GM12878 (cell line): ENCODE measurements around the gene CGN. TPM values are rescaled to one million over a fixed set of nuclear protein-coding genes. Genes with fewer than 3 reads are reported as not detected.

Source experiments
- ATAC-seq: fragments of 200-7000 bp; cut with Tn5 transposase; 3 replicates; pipeline ENCODE4 v1.9.1; 2020; ENCODE audit warnings: mild to moderate bottlenecking, moderate library complexity
- BruUV-seq: library from RNA; stranded (reverse); fragments of 400-500 nt; replicated peaks from 2 replicates; lab custom pipeline; 2021; lab: Mats Ljungman, UMichigan
- CTCF ChIA-PET: fragments of 300-600 bp; sonication (Branson Sonifier 250); formaldehyde crosslinking; extraction: SDS; loops from one replicate; lab custom pipeline; 2021; ENCODE audit warnings: inconsistent platforms; lab: Yijun Ruan, JAX
- POLR2A ChIA-PET: fragments of 350-600 bp; formaldehyde crosslinking; extraction: SDS; loops from one replicate; lab custom pipeline; 2021; ENCODE audit warnings: inconsistent platforms; lab: Charles Lee
- RAD21 ChIA-PET: fragments of 300-600 bp; sonication (Branson Sonifier 250); formaldehyde crosslinking; loops from one replicate; lab custom pipeline; 2023; ENCODE audit warnings: antibody characterized with exemption; ENCODE audit not compliant: unreplicated experiment; lab: Charles Lee
- SMC1A ChIA-PET: fragments of 300-600 bp; sonication (Branson Sonifier 250); formaldehyde crosslinking; loops from one replicate; lab custom pipeline; 2023; ENCODE audit not compliant: unreplicated experiment, uncharacterized antibody; lab: Charles Lee
- DNase-seq: peaks from one replicate; pipeline ENCODE4 v3.0.0-alpha.2; 2011; ENCODE audit warnings: low read depth, low spot score
- FAIRE-seq: peaks from 3 replicates; lab custom pipeline; 2011; peaks lifted over from hg19 to GRCh38; lab: Jason Lieb, UNC
- H2AFZ ChIP-seq: 2 replicates; pipeline ENCODE4 v1.6.0; 2011; ENCODE audit warnings: low read depth, low read length, control low read depth; ENCODE audit not compliant: control insufficient read depth
- H3K27ac ChIP-seq: 2 replicates; pipeline ENCODE4 v1.5.1; 2011; ENCODE audit warnings: control low read depth; ENCODE audit not compliant: control insufficient read depth, insufficient read depth
- H3K27me3 ChIP-seq, 2 experiments: replicated peaks in 1 of 2; 2 replicates each; pipeline versions ENCODE4 v1.6.0 to v1.6.1; 2011; ENCODE audit warnings: low read length in 1 of 2; ENCODE audit not compliant: control insufficient read depth in 2 of 2, insufficient read depth in 2 of 2
- H3K36me3 ChIP-seq, 2 experiments: 2 replicates each; pipeline ENCODE4 v1.5.1; 2011; ENCODE audit warnings: low read length in 1 of 2; ENCODE audit not compliant: control insufficient read depth in 2 of 2, insufficient read depth in 2 of 2
- H3K4me1 ChIP-seq: 2 replicates; pipeline ENCODE4 v1.6.1; 2011; ENCODE audit warnings: mild to moderate bottlenecking, low read length, moderate library complexity, mixed read lengths; ENCODE audit not compliant: control insufficient read depth, insufficient read depth
- H3K4me2 ChIP-seq: 2 replicates; pipeline ENCODE4 v1.6.0; 2011; ENCODE audit warnings: control low read depth; ENCODE audit not compliant: control insufficient read depth, insufficient read depth
- H3K4me3 ChIP-seq: fragments of 200-600 bp; sonication (generic); 2 replicates; pipeline ENCODE4 v1.5.1; 2016
- H3K79me2 ChIP-seq: 2 replicates; pipeline ENCODE4 v1.6.0; 2011; ENCODE audit warnings: low read length; ENCODE audit not compliant: control insufficient read depth, insufficient read depth
- H3K9ac ChIP-seq: 2 replicates; pipeline ENCODE4 v1.8.0; 2011; ENCODE audit warnings: low read length, control low read depth, mixed read lengths; ENCODE audit not compliant: control insufficient read depth, insufficient read depth
- H3K9me3 ChIP-seq: replicated peaks from 3 replicates; pipeline ENCODE4 v1.5.1; 2011; ENCODE audit warnings: mild to moderate bottlenecking, low read length; ENCODE audit not compliant: control insufficient read depth, insufficient read depth
- H4K20me1 ChIP-seq: 2 replicates; pipeline ENCODE4 v1.6.0; 2011; ENCODE audit not compliant: control insufficient read depth, insufficient read depth
- ATF7 ChIP-seq: fragments of 450-650 bp; IDR thresholded peaks from 2 replicates; pipeline ENCODE4 v1.6.1; 2016; ENCODE audit warnings: low read depth, mild to moderate bottlenecking
- CHD2 ChIP-seq: IDR thresholded peaks from 2 replicates; pipeline ENCODE4 v1.6.1; 2011; ENCODE audit warnings: low read depth, low read length, improper control_type of control experiment, borderline replicate concordance
- IRF3 ChIP-seq: fragments of 450-650 bp; IDR thresholded peaks from 2 replicates; pipeline ENCODE4 v1.6.1; 2014; ENCODE audit warnings: mild to moderate bottlenecking
- IRF4 ChIP-seq: IDR thresholded peaks from 2 replicates; pipeline ENCODE4 v1.6.1; 2011; ENCODE audit warnings: low read depth, low read length
- KLF5 ChIP-seq: fragments of 450-650 bp; IDR thresholded peaks from 2 replicates; pipeline ENCODE4 v1.6.1; 2014; ENCODE audit warnings: mild to moderate bottlenecking; ENCODE audit not compliant: partially characterized antibody
- NFYA ChIP-seq: IDR thresholded peaks from 2 replicates; pipeline ENCODE4 v1.6.1; 2011; ENCODE audit warnings: low read depth, mild to moderate bottlenecking, low read length, improper control_type of control experiment, borderline replicate concordance
- NFYB ChIP-seq: IDR thresholded peaks from 2 replicates; pipeline ENCODE4 v1.6.1; 2011; ENCODE audit warnings: low read depth, mild to moderate bottlenecking, low read length, improper control_type of control experiment, moderate library complexity; ENCODE audit not compliant: insufficient read depth
- PAX8 ChIP-seq: fragments of 450-650 bp; IDR thresholded peaks from 2 replicates; pipeline ENCODE4 v1.6.1; 2017; ENCODE audit warnings: mild to moderate bottlenecking, moderate library complexity
- SP1 ChIP-seq: IDR thresholded peaks from one replicate; pipeline ENCODE4 v1.6.1; 2011; ENCODE audit warnings: low read depth, low read length
- YY1 ChIP-seq: IDR thresholded peaks from 2 replicates; pipeline ENCODE4 v1.6.1; 2011; ENCODE audit warnings: low read depth, mild to moderate bottlenecking, low read length
- ZZZ3 ChIP-seq: IDR thresholded peaks from 2 replicates; pipeline ENCODE4 v1.6.1; 2011; ENCODE audit warnings: low read depth; ENCODE audit not compliant: control insufficient read depth, insufficient read length
- WGBS: methylation state at CpG from one replicate; pipeline ENCODE4 v1.1.6; 2016; ENCODE audit warnings: low lambda C conversion rate; ENCODE audit not compliant: insufficient replicate concordance, insufficient coverage; ENCODE audit errors: missing lambda C conversion rate; 5-methylcytosine and 5-hydroxymethylcytosine counted together
- in situ Hi-C: fragments of 300-500 bp; cut with MboI; formaldehyde crosslinking; loops from 9 replicates; pipeline ENCODE4 v1.14.3; 2018; ENCODE audit warnings: mixed read lengths
- intact Hi-C: fragments of 100-400 bp; cut with micrococcal nuclease; formaldehyde crosslinking; loops from one replicate; pipeline ENCODE4 v1.14.2; 2022; ENCODE audit not compliant: unreplicated experiment
- polyA plus RNA-seq, 11 experiments: library from polyadenylated mRNA; depleted of rRNA in 4 of 11; unstranded in 6 of 11; stranded (reverse) in 5 of 11; fragments of >200 nt; fragmentation: Nextera tagmentation in 4 of 11; fragmentation: Illumina TruSeq in 1 of 11; extraction: Ambion mirVana in 4 of 11; extraction: Trizol in 1 of 11; gene quantifications; 1 replicate in 1 of 11; 2 replicates in 10 of 11; pipeline versions ENCODE4 v1.2.1 to v1.2.3, GENCODE V29; 2011 to 2016; ENCODE audit warnings: inconsistent platforms in 2 of 11, missing spikeins in 2 of 11, low read depth in 1 of 11
- total RNA-seq, 4 experiments: library from RNA; depleted of rRNA in 3 of 4; stranded (reverse); fragments of >200 nt in 3 of 4; fragmentation: Illumina TruSeq in 1 of 4; extraction: Trizol in 1 of 4; gene quantifications; 2 replicates each; pipeline versions ENCODE4 v1.2.1 to v1.2.3, GENCODE V29; 2013 to 2021
- TF ChIP-seq, protein P1 (sequence below): fragments of 150-350 bp; IDR thresholded peaks from 2 replicates; pipeline ENCODE4 v1.6.1; 2016; ENCODE audit warnings: low read depth, low read length

The CGN gene
- total and polyA plus RNA-seq, 10 of the 15 experiments (the other 5 are each of a cell fraction or from before 2014, with no cell fraction given) = 0.11 to 6.5 (median 3.4) TPM

GRCh38 chr1:151476083-151476482 lies 35.1 kb upstream of the CGN start:
- H3K27me3 ChIP-seq = no peaks in the 10 kb centered on the region
- no TSS peak for BruUV-seq
- POLR2A ChIA-PET = interaction anchor here (1.2 kb wide), 1 partner anchor 10 kb away, joined by 3 read pairs; no protein-coding TSS in a partner anchor
- DNase-seq (no peak), ATAC-seq (no peak), FAIRE-seq (no peak)
- CTCF ChIA-PET = interaction anchor here (0.9 to 1.6 kb wide), 2 partner anchors 11 to 13 kb away, joined by 3 to 4 read pairs; no protein-coding TSS in a partner anchor
- H3K9me3 ChIP-seq = no peaks in the 10 kb centered on the region
- no peak overlapping the region for H3K9ac ChIP-seq
- no peaks in the 10 kb centered on the region for H3K79me2 ChIP-seq
- H3K4me3 ChIP-seq = no peak overlapping the region
- H3K4me1 ChIP-seq = peaks cover 18% of the 10 kb centered on the region
- H3K36me3 ChIP-seq = no peaks in the 10 kb centered on the region
- no peaks in the 10 kb centered on the region for H4K20me1 ChIP-seq
- SMC1A ChIA-PET = interaction anchor here (1.4 to 2.6 kb wide), 6 partner anchors 10 to 164 kb away, joined by 3 to 13 read pairs (median 8); partner anchors contain the start of gene POGZ
- H2AFZ ChIP-seq = no peak overlapping the region
- in situ Hi-C loops (no loop called here), intact Hi-C loops (no loop called here)
- no peak overlapping the region for H3K27ac ChIP-seq
- no peak overlapping the region for H3K4me2 ChIP-seq
- RAD21 ChIA-PET = interaction anchor here (1.6 kb wide), 1 partner anchor 32 kb away, joined by 8 read pairs; no protein-coding TSS in a partner anchor
- no peak for TF ChIP-seq NFYB
- TF ChIP-seq ZZZ3 = no peak
- TF ChIP-seq IRF4 = no peak
- no peak for TF ChIP-seq KLF5
- no peak for TF ChIP-seq PAX8
- TF ChIP-seq, protein P1, sequence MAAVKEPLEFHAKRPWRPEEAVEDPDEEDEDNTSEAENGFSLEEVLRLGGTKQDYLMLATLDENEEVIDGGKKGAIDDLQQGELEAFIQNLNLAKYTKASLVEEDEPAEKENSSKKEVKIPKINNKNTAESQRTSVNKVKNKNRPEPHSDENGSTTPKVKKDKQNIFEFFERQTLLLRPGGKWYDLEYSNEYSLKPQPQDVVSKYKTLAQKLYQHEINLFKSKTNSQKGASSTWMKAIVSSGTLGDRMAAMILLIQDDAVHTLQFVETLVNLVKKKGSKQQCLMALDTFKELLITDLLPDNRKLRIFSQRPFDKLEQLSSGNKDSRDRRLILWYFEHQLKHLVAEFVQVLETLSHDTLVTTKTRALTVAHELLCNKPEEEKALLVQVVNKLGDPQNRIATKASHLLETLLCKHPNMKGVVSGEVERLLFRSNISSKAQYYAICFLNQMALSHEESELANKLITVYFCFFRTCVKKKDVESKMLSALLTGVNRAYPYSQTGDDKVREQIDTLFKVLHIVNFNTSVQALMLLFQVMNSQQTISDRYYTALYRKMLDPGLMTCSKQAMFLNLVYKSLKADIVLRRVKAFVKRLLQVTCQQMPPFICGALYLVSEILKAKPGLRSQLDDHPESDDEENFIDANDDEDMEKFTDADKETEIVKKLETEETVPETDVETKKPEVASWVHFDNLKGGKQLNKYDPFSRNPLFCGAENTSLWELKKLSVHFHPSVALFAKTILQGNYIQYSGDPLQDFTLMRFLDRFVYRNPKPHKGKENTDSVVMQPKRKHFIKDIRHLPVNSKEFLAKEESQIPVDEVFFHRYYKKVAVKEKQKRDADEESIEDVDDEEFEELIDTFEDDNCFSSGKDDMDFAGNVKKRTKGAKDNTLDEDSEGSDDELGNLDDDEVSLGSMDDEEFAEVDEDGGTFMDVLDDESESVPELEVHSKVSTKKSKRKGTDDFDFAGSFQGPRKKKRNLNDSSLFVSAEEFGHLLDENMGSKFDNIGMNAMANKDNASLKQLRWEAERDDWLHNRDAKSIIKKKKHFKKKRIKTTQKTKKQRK = no peak
- no peak for TF ChIP-seq CHD2
- no peak for TF ChIP-seq YY1
- no peak for TF ChIP-seq IRF3
- no peak for TF ChIP-seq ATF7
- no peak for TF ChIP-seq SP1
- no peak for TF ChIP-seq NFYA
- WGBS = 83% methylated on average over 6 of the region's 6 CpGs
